Inflammatory macrophage treated with lipopolysaccharide for 1 hour (primary cell): ENCODE data around the gene MINAR1.

ENCODE experiments used
- DNase-seq, 2 donors: peaks; one replicate each; pipeline ENCODE4 v3.0.0-alpha.2; 2020 to 2022

Gene MINAR1

DNA sequence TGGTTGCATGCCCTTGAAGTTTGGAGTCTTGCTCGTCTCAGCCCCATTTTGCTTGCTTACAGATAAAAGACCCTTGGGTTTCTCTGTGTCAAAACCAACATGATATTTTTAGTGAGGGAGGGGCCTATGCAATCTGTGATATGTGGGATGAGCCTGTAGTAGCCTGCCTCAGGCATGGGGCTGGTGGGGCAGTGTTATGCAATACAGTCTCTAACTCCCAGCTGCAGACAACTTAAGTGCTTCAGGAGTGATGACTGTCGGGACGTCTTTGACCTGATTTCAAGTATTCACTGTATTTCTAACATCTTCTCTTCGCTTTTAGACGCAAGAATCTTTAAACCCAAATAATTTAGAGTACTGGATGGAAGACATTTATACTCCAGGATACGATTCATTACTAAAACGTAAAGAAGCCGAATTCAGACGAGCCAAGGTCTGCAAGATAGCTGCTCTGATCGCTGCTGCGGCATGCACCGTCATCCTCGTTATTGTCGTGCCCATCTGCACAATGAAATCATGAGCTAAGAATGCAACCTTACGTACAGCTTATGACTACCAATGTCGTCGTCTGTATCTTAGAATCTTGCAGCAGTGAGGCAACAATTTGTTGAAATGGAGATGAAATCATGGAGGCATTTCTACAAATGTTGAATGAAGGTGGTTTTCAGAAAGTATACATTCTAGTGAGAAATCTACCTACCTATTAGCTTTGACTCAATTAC, 35.9 kb downstream of the MINAR1 start:
- no peak for DNase-seq

DNA sequence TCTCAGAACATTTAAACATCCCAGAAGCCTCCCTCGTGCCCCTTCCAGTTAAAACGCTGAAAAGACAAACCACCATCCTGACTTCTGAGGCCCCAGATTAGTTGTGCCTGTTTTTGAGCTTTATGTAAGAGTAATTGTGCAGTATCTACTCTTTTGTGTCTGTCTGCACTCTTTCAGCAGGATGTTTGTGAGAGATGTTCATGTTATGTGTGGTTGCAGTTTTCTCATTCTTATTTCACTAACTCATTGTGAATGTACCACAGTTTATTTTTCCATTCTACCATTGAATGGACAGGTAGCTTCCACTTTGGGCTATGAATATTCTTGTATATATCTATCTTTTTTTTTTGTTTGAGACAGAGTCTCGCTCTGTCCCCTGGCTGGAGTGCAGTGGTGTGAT, 40.3 kb downstream of the MINAR1 start:
- DNase-seq: no peak

GRCh38 chr15:79474252-79474651, 42.1 kb downstream of the MINAR1 start:
- DNase-seq: no peak

DNA sequence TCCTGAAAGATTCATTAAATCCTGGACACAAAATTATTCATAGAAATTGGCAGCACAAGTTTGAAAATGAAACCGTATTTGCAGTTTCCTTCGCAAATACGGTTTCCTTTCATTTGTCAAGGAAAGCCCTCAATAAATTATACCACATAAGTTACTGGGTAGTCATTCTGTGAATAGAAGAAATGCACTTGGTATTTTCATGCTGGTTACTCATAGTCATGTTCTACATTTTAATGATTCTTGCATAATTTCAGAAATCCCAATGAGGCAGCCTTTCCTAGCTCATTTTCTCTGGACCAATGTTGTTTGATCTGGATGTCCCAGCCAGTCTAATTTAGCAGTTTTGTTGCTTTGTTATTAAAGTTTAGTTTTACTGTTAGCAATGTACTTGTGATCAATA, 43.2 kb downstream of the MINAR1 start:
- peak; percentile 61 to 70 for DNase-seq

- DNase-seq: no peak
Measured at GRCh38 chr15:79478108-79478507, 46.0 kb downstream of the MINAR1 start.

- no peak for DNase-seq
Measured at GRCh38 chr15:79479616-79480015, 47.5 kb downstream of the MINAR1 start.

GRCh38 chr15:79481793-79482192, 49.7 kb downstream of the MINAR1 start:
- no peak for DNase-seq
